CD4-positive, alpha-beta memory T cell (primary cell): ENCODE data around the gene PALS1. TPM values are rescaled to one million over a fixed set of nuclear protein-coding genes. Genes with fewer than 3 reads are reported as not detected.

Experiments used
- CTCF ChIA-PET: fragments of 350-600 bp; sonication (Branson Sonifier 250); formaldehyde crosslinking; loops from one replicate; lab custom pipeline; 2021; ENCODE audit warnings: inconsistent platforms; ENCODE audit not compliant: partially characterized antibody; lab: Charles Lee
- POLR2A ChIA-PET: fragments of 350-600 bp; sonication (Branson Sonifier 250); formaldehyde crosslinking; loops from one replicate; lab custom pipeline; 2021; ENCODE audit not compliant: partially characterized antibody; lab: Charles Lee
- DNase-seq, 5 donors: peaks; one replicate each; pipeline versions ENCODE4 v3.0.0 to v3.0.0-alpha.2; 2020 to 2022; ENCODE audit warnings: mixed read lengths in 1 of 5
- H3K27ac ChIP-seq: one replicate; pipeline ENCODE4 v1.7.0; 2013; ENCODE audit warnings: low read depth, low read length
- H3K27me3 ChIP-seq: 2 replicates; pipeline ENCODE4 v1.7.0; 2013; ENCODE audit warnings: mild to moderate bottlenecking, low read length, moderate library complexity; ENCODE audit not compliant: insufficient read depth
- H3K36me3 ChIP-seq: 2 replicates; pipeline ENCODE4 v1.7.0; 2013; ENCODE audit warnings: mild to moderate bottlenecking, low read length, moderate library complexity; ENCODE audit not compliant: insufficient read depth
- H3K4me1 ChIP-seq: 2 replicates; pipeline ENCODE4 v1.7.0; 2013; ENCODE audit warnings: mild to moderate bottlenecking, low read length, moderate library complexity; ENCODE audit not compliant: insufficient read depth
- H3K4me3 ChIP-seq, 2 donors: one replicate each; pipeline ENCODE4 v1.7.0; 2013; ENCODE audit warnings: low read length in 2 of 2, mild to moderate bottlenecking in 1 of 2
- H3K9me3 ChIP-seq, 2 donors: one replicate each; pipeline ENCODE4 v1.7.0; 2013; ENCODE audit warnings: low read length in 2 of 2, control low read depth in 1 of 2; ENCODE audit not compliant: control insufficient read depth in 1 of 2
- H3K27ac Mint-ChIP-seq, 7 donors: one replicate each; pipeline ENCODE4 v1.8.0; 2020 to 2021; ENCODE audit warnings: mixed read lengths in 7 of 7, mild to moderate bottlenecking in 6 of 7, inconsistent platforms in 3 of 7, moderate library complexity in 3 of 7
- H3K27me3 Mint-ChIP-seq, 2 donors: one replicate each; pipeline ENCODE4 v1.8.0; 2020 to 2021; ENCODE audit warnings: mixed read lengths in 2 of 2
- H3K36me3 Mint-ChIP-seq, 2 donors: one replicate each; pipeline ENCODE4 v1.8.0; 2020 to 2021; ENCODE audit warnings: mixed read lengths in 2 of 2, inconsistent platforms in 1 of 2, mild to moderate bottlenecking in 1 of 2
- H3K4me1 Mint-ChIP-seq, 4 donors: one replicate each; pipeline ENCODE4 v1.8.0; 2020 to 2021; ENCODE audit warnings: mixed read lengths in 4 of 4, mild to moderate bottlenecking in 1 of 4
- H3K4me3 Mint-ChIP-seq, 8 donors: one replicate each; pipeline ENCODE4 v1.8.0; 2020 to 2021; ENCODE audit warnings: mixed read lengths in 8 of 8, mild to moderate bottlenecking in 7 of 8, moderate library complexity in 6 of 8, inconsistent platforms in 3 of 8
- H3K9me3 Mint-ChIP-seq, 8 donors: one replicate each; pipeline ENCODE4 v1.8.0; 2020 to 2021; ENCODE audit warnings: mixed read lengths in 8 of 8, mild to moderate bottlenecking in 5 of 8, inconsistent platforms in 3 of 8, moderate library complexity in 1 of 8
- intact Hi-C: fragments of 100-400 bp; cut with micrococcal nuclease; formaldehyde crosslinking; loops from one replicate; pipeline ENCODE4 v1.15.1; 2023
- polyA plus RNA-seq, 2 donors: library from polyadenylated mRNA; unstranded; fragments of 300-500 nt; fragmentation: Illumina TruSeq; gene quantifications; one replicate each; pipeline ENCODE4 v1.2.3, GENCODE V29; 2021
- total RNA-seq, 2 experiments: library from RNA; stranded (reverse); gene quantifications; one replicate each; pipeline ENCODE4 v1.2.3, GENCODE V29; 2021

The PALS1 gene
- total RNA-seq (10 to 100 TPM; 16.2 to 18.5 TPM), polyA plus RNA-seq (1 to 10 TPM; 2.2 to 3.4 TPM)

DNA sequence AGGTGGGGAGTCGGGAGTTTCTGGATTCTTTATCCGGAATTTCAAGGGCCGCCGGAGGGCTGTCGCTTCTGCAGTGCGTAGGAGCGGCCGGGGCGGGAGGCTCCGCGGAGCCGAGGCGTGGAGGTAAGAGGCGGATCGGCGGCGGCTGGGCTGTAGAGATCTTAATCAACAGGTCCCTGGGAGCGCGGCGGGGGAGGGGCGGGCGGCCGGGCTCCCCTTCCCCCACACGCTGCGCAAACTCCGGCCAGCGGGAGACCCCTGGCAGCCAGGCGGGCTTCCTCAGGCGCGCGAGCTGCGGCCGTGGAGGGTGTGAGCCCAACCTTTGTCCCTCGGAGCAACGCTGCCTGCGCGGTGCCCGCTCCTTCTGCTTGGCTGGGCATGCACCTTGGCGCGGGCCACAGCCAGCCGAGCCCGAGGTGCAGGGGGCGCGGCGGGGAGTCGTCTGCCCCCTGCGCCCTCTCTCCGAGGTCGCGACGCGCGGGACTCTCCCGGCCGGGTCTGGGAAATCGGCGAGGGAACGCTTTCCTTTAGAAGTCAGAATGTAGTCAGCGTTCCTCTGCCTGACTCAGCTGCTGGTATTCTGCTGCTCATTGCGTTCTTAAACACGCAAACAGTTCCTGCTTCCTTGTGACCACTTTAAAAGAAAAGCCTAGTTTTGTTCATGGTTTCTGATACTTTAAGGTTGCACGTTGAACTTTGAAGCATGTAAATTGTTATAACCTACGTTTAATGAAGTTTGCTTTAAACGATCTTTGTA lies at the start of gene PALS1:
Gene PALS1, plus strand, starts transcription at position 25 of the 757 bp plus-strand sequence. CDS start 37,736 bp downstream, outside the sequence.
- Mint-ChIP-seq H3K27me3 (no peaks in the 10 kb centered on the region), H3K4me3 (peak within 1 kb of the TSS; percentile 85 to 94 (median 92)), H3K36me3 (peaks cover 0 to 5% of the 10 kb centered on the region in 2 donors), H3K9me3 (no peaks in the 10 kb centered on the region), H3K4me1 (peaks cover 7 to 32% (median 18%) of the 10 kb centered on the region in 4 donors), H3K27ac (peak within 1 kb of the TSS; percentile 83 to 93 (median 92))
- no peaks in the 10 kb centered on the region for H3K9me3 ChIP-seq
- H3K4me3 ChIP-seq, result peak within 1 kb of the TSS; percentile 73 to 90
- H3K27me3 ChIP-seq, result no peaks in the 10 kb centered on the region
- peak in 3 of 5 donors; percentile 57 to 65 (median 64) for DNase-seq
- H3K27ac ChIP-seq, result peak within 1 kb of the TSS; percentile 61
- H3K36me3 ChIP-seq, result no peaks in the 10 kb centered on the region
- POLR2A ChIA-PET, result interaction anchor here (0.8 to 2.1 kb wide), 4 partner anchors 10 to 118 kb away, joined by 3 to 14 read pairs (median 5); partner anchors contain the start of genes ATP6V1D and EIF2S1
- CTCF ChIA-PET, result interaction anchor here (1.0 to 1.3 kb wide), 3 partner anchors 13 to 118 kb away, joined by 3 to 4 read pairs (median 3); partner anchors contain the start of gene ATP6V1D
- H3K4me1 ChIP-seq, result peaks cover 17% of the 10 kb centered on the region
- intact Hi-C loops, result loop anchor here (1.0 to 5.0 kb wide), 4 partner anchors 46 to 1911 kb away; partner anchors contain the start of genes ATP6V1D, DCAF5 and GPHN

- Mint-ChIP-seq H3K27me3 (no peaks in the 10 kb centered on the region), H3K4me1 (peaks cover 5 to 8% (median 7%) of the 10 kb centered on the region in 4 donors), H3K9me3 (no peaks in the 10 kb centered on the region), H3K4me3 (no peak overlapping the region), H3K27ac (no peak overlapping the region), H3K36me3 (no peaks in the 10 kb centered on the region)
- H3K27ac ChIP-seq, result no peak overlapping the region
- no peaks in the 10 kb centered on the region for H3K36me3 ChIP-seq
- H3K4me1 ChIP-seq, result peaks cover 5% of the 10 kb centered on the region
- no peak overlapping the region for H3K4me3 ChIP-seq
- intact Hi-C loops, result no loop called here
- no peak for DNase-seq
- H3K27me3 ChIP-seq, result no peaks in the 10 kb centered on the region
- no peaks in the 10 kb centered on the region for H3K9me3 ChIP-seq
- ChIA-PET POLR2A (no interaction called here), CTCF (no interaction called here)
Observed at GRCh38 chr14:67191768-67192290, 49.4 kb upstream of the PALS1 start.

DNA sequence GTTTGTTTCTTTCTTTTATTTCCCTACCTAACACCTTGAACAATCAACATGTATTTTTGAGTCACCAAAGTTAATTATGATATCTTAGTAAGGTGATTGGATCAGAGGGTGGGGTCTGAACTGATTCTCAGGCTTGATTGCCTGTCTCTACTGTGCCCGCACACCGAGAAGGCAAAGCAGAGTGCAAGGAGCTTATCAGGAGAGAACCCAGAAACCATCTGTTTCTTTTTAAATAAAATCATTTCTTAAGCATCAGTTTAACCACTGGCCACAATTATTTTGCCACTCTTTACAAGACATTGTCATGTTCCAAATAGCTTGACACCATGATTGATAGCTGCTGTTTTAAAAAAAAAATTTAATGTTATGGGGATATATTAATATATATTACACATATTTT lies 48.9 kb upstream of the PALS1 start:
- Mint-ChIP-seq H3K36me3 (no peaks in the 10 kb centered on the region), H3K4me3 (no peak overlapping the region), H3K27ac (no peak overlapping the region), H3K4me1 (peaks cover 6 to 9% (median 8%) of the 10 kb centered on the region in 4 donors), H3K27me3 (no peaks in the 10 kb centered on the region), H3K9me3 (no peaks in the 10 kb centered on the region)
- DNase-seq, result no peak
- CTCF ChIA-PET, result no interaction called here
- Histone ChIP-seq H3K9me3 (no peaks in the 10 kb centered on the region), H3K36me3 (no peaks in the 10 kb centered on the region), H3K27ac (no peak overlapping the region), H3K4me3 (no peak overlapping the region), H3K4me1 (no peaks in the 10 kb centered on the region), H3K27me3 (no peaks in the 10 kb centered on the region)
- POLR2A ChIA-PET, result no interaction called here
- intact Hi-C loops, result no loop called here

GRCh38 chr14:67195279-67195678 lies 46.0 kb upstream of the PALS1 start:
- Mint-ChIP-seq H3K36me3 (no peaks in the 10 kb centered on the region), H3K4me1 (peaks cover 0 to 4% (median under 1%) of the 10 kb centered on the region in 4 donors), H3K27ac (no peak overlapping the region), H3K27me3 (no peaks in the 10 kb centered on the region), H3K4me3 (no peak overlapping the region), H3K9me3 (no peaks in the 10 kb centered on the region)
- H3K4me1 ChIP-seq, result no peaks in the 10 kb centered on the region
- no peaks in the 10 kb centered on the region for H3K27me3 ChIP-seq
- no peak for DNase-seq
- H3K4me3 ChIP-seq, result no peak overlapping the region
- no peaks in the 10 kb centered on the region for H3K36me3 ChIP-seq
- no peaks in the 10 kb centered on the region for H3K9me3 ChIP-seq
- H3K27ac ChIP-seq, result no peak overlapping the region
- POLR2A ChIA-PET, result interaction anchor here (0.8 kb wide), 1 partner anchor 14 kb away, joined by 3 read pairs; no protein-coding TSS in a partner anchor
- intact Hi-C loops, result no loop called here
- CTCF ChIA-PET, result no interaction called here

DNA sequence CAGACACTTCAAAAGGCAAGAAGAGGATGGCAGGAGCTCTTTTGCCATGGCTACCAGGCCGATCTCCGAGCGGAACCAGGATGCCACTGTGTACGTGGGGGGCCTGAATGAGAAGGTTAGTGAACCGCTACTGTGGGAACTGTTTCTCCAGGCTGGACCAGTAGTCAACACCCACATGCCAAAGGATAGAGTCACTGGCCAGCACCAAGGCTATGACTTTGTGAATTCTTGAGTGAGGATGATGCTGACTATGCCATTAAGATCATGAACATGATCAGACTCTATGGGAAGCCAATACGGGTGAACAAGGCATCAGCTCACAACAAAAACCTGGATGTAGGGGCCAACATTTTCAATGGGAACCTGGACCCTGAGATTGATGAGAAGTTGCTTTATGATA lies 42.2 kb upstream of the PALS1 start:
- peaks cover 0 to 2% of the 10 kb centered on the region in 2 donors for H3K27me3 Mint-ChIP-seq
- no peaks in the 10 kb centered on the region for H3K9me3 Mint-ChIP-seq
- H3K36me3 Mint-ChIP-seq, result no peaks in the 10 kb centered on the region

GRCh38 chr14:67207810-67208209 lies 33.4 kb upstream of the PALS1 start:
- Histone ChIP-seq H3K36me3 (no peaks in the 10 kb centered on the region), H3K9me3 (no peaks in the 10 kb centered on the region), H3K27ac (no peak overlapping the region), H3K27me3 (no peaks in the 10 kb centered on the region), H3K4me1 (no peaks in the 10 kb centered on the region), H3K4me3 (no peak overlapping the region)
- CTCF ChIA-PET, result no interaction called here
- no peak for DNase-seq
- Mint-ChIP-seq H3K9me3 (no peaks in the 10 kb centered on the region), H3K4me1 (no peaks in the 10 kb centered on the region), H3K27ac (no peak overlapping the region), H3K27me3 (peaks cover 1 to 3% of the 10 kb centered on the region in 2 donors), H3K4me3 (peak overlapping the region in 1 of 8 donors; percentile 42), H3K36me3 (no peaks in the 10 kb centered on the region)
- intact Hi-C loops, result no loop called here
- POLR2A ChIA-PET, result no interaction called here

More for the DNA sequence above, 42.2 kb upstream of the PALS1 start:
- H3K27ac Mint-ChIP-seq, result no peak overlapping the region
- H3K4me3 ChIP-seq, result no peak overlapping the region
- ChIA-PET CTCF (no interaction called here), POLR2A (no interaction called here)
- H3K4me1 Mint-ChIP-seq, result peaks cover 0 to 4% (median under 1%) of the 10 kb centered on the region in 4 donors
- intact Hi-C loops, result no loop called here
- H3K4me1 ChIP-seq, result no peaks in the 10 kb centered on the region
- no peak for DNase-seq
- H3K27me3 ChIP-seq, result no peaks in the 10 kb centered on the region
- H3K4me3 Mint-ChIP-seq, result no peak overlapping the region
- H3K27ac ChIP-seq, result no peak overlapping the region
- no peaks in the 10 kb centered on the region for H3K36me3 ChIP-seq
- H3K9me3 ChIP-seq, result no peaks in the 10 kb centered on the region

- Histone ChIP-seq H3K4me1 (no peaks in the 10 kb centered on the region), H3K27ac (no peak overlapping the region), H3K27me3 (no peaks in the 10 kb centered on the region), H3K4me3 (no peak overlapping the region), H3K36me3 (no peaks in the 10 kb centered on the region), H3K9me3 (no peaks in the 10 kb centered on the region)
- no peak overlapping the region for H3K4me3 Mint-ChIP-seq
- CTCF ChIA-PET, result no interaction called here
- DNase-seq, result no peak
- H3K27me3 Mint-ChIP-seq, result peaks cover 2 to 6% of the 10 kb centered on the region in 2 donors
- intact Hi-C loops, result no loop called here
- H3K9me3 Mint-ChIP-seq, result no peaks in the 10 kb centered on the region
- no peak overlapping the region for H3K27ac Mint-ChIP-seq
- POLR2A ChIA-PET, result no interaction called here
- H3K36me3 Mint-ChIP-seq, result no peaks in the 10 kb centered on the region
- no peaks in the 10 kb centered on the region for H3K4me1 Mint-ChIP-seq
Observed at GRCh38 chr14:67218126-67218525, 23.1 kb upstream of the PALS1 start.
